GM19193 (cell line): Measurements from ENCODE around the gene ARF3.

ENCODE experiments used
- POLR2A ChIP-seq: IDR thresholded peaks from 4 replicates; pipeline ENCODE4 v1.6.1; 2011; ENCODE audit not compliant: insufficient read depth, insufficient read length; ENCODE audit errors: extremely low read depth

Gene ARF3

GRCh38 chr12:48973941-48974673 lies 16.8 kb upstream of the ARF3 start:
- TF ChIP-seq POLR2A, result no peak

GRCh38 chr12:48973531-48973930 lies 16.2 kb upstream of the ARF3 start:
- TF ChIP-seq POLR2A, result no peak

GRCh38 chr12:48972952-48973483 lies 15.7 kb upstream of the ARF3 start:
- TF ChIP-seq POLR2A, result no peak

GRCh38 chr12:48972213-48972951 lies 15.1 kb upstream of the ARF3 start:
- no peak for TF ChIP-seq POLR2A

- no peak for TF ChIP-seq POLR2A
Measured at GRCh38 chr12:48970702-48971334, 13.5 kb upstream of the ARF3 start.

- TF ChIP-seq POLR2A, result no peak
Measured at GRCh38 chr12:48969833-48970701, 12.8 kb upstream of the ARF3 start.

GRCh38 chr12:48969160-48969771 lies 12.0 kb upstream of the ARF3 start:
- TF ChIP-seq POLR2A, result no peak

GRCh38 chr12:48968467-48968866 lies 11.2 kb upstream of the ARF3 start:
- no peak for TF ChIP-seq POLR2A

GRCh38 chr12:48967991-48968390 lies 10.7 kb upstream of the ARF3 start:
- TF ChIP-seq POLR2A, result no peak

GRCh38 chr12:48966177-48966895 lies 9.0 kb upstream of the ARF3 start:
- no peak for TF ChIP-seq POLR2A

- TF ChIP-seq POLR2A, result no peak
Measured at GRCh38 chr12:48965298-48965838, 8.1 kb upstream of the ARF3 start.

- no peak for TF ChIP-seq POLR2A
Measured at GRCh38 chr12:48961801-48962200, 4.5 kb upstream of the ARF3 start.

- TF ChIP-seq POLR2A, result no peak
Measured at GRCh38 chr12:48961331-48961730, 4.0 kb upstream of the ARF3 start.
